Panc1 (cell line): ENCODE measurements around the gene PCDHGB2. TPM values are rescaled to one million over a fixed set of nuclear protein-coding genes. Genes with fewer than 3 reads are reported as not detected.

Experiments
- ATAC-seq: fragments of 200-7000 bp; cut with Tn5 transposase; 2 replicates; pipeline ENCODE4 v1.9.1; 2020; ENCODE audit warnings: mild to moderate bottlenecking, moderate library complexity
- BruUV-seq: library from RNA; stranded (reverse); fragments of 400-500 nt; replicated peaks from 2 replicates; lab custom pipeline; 2021; lab: Mats Ljungman, UMichigan
- CTCF ChIA-PET: fragments of 300-600 bp; sonication (Branson Sonifier 250); formaldehyde crosslinking; loops from one replicate; lab custom pipeline; 2022; ENCODE audit warnings: antibody characterized with exemption; lab: Charles Lee
- POLR2A ChIA-PET: fragments of 300-600 bp; sonication (Branson Sonifier 250); formaldehyde crosslinking; loops from one replicate; lab custom pipeline; 2022; ENCODE audit warnings: antibody characterized with exemption; lab: Charles Lee
- DNase-seq: peaks from one replicate; pipeline ENCODE4 v3.0.0-alpha.2; 2010; ENCODE audit warnings: low read depth, low spot score
- H3K27ac ChIP-seq: 2 replicates; pipeline ENCODE4 v1.5.1; 2011; ENCODE audit warnings: mild to moderate bottlenecking, low read length, inconsistent platforms
- H3K27me3 ChIP-seq: fragments of 200-500 bp; sonication (Bioruptor generic); 2 replicates; pipeline ENCODE4 v1.6.0; 2014; ENCODE audit warnings: low read length, inconsistent platforms; ENCODE audit not compliant: control insufficient read depth, insufficient read depth
- H3K36me3 ChIP-seq: fragments of 200-500 bp; sonication (Bioruptor generic); 2 replicates; pipeline ENCODE4 v1.5.1; 2014; ENCODE audit warnings: inconsistent platforms, mild to moderate bottlenecking, low read length, moderate library complexity; ENCODE audit not compliant: control insufficient read depth, insufficient read depth
- H3K4me1 ChIP-seq: 2 replicates; pipeline ENCODE4 v1.5.1; 2011; ENCODE audit warnings: inconsistent platforms, mild to moderate bottlenecking, low read length, moderate library complexity; ENCODE audit not compliant: control insufficient read depth, insufficient read depth
- H3K4me3 ChIP-seq, 2 experiments: 2 replicates each; pipeline ENCODE4 v1.5.1; 2011 to 2012; ENCODE audit warnings: low read depth in 2 of 2, low read length in 2 of 2, mild to moderate bottlenecking in 2 of 2, inconsistent platforms in 1 of 2, moderate library complexity in 1 of 2
- H3K9me3 ChIP-seq: fragments of 200-500 bp; sonication (Bioruptor generic); 2 replicates; pipeline ENCODE4 v1.5.1; 2014; ENCODE audit warnings: low read depth, mild to moderate bottlenecking, inconsistent platforms, low read length, moderate library complexity; ENCODE audit not compliant: control insufficient read depth, insufficient read depth
- POLR2AphosphoS5 ChIP-seq: IDR thresholded peaks from 2 replicates; pipeline ENCODE4 v1.6.1; 2012; ENCODE audit warnings: mild to moderate bottlenecking, low read depth, low read length, moderate library complexity
- SIN3A ChIP-seq: IDR thresholded peaks from 2 replicates; pipeline ENCODE4 v1.6.1; 2012; ENCODE audit warnings: low read depth, mild to moderate bottlenecking, low read length, moderate library complexity, borderline replicate concordance; ENCODE audit not compliant: insufficient read depth
- TCF7L2 ChIP-seq: IDR thresholded peaks from 2 replicates; pipeline ENCODE4 v1.6.1; 2011; ENCODE audit warnings: mild to moderate bottlenecking, low read depth, low read length, inconsistent platforms
- in situ Hi-C: cut with HindIII; loops from 2 replicates; pipeline ENCODE4 v1.10.0; 2016; ENCODE audit warnings: low sequenced_read_pairs, low pct_unique_long_range_greater_than_20kb
- intact Hi-C: fragments of 100-400 bp; cut with micrococcal nuclease; formaldehyde crosslinking; loops from one replicate; pipeline ENCODE4 v1.10.0; 2022; ENCODE audit not compliant: unreplicated experiment
- total RNA-seq: library from RNA; stranded (reverse); gene quantifications from one replicate; pipeline ENCODE4 v1.2.1, GENCODE V29; 2021; ENCODE audit not compliant: unreplicated experiment
- TF ChIP-seq, protein P1 (sequence below): fragments of 450-650 bp; IDR thresholded peaks from 2 replicates; pipeline ENCODE4 v1.5.1; 2017; ENCODE audit warnings: mild to moderate bottlenecking
- TF ChIP-seq, protein P2 (sequence below), 2 experiments: IDR thresholded peaks; 2 replicates each; pipeline ENCODE4 v1.6.1; 2011 to 2012; ENCODE audit warnings: low read depth in 2 of 2, control low read depth in 1 of 2, low read length in 1 of 2, mild to moderate bottlenecking in 1 of 2, moderate library complexity in 1 of 2; ENCODE audit not compliant: insufficient read depth in 1 of 2

The PCDHGB2 gene
- total RNA-seq, 1 experiment from 2014 or later = 5.3 TPM

DNA sequence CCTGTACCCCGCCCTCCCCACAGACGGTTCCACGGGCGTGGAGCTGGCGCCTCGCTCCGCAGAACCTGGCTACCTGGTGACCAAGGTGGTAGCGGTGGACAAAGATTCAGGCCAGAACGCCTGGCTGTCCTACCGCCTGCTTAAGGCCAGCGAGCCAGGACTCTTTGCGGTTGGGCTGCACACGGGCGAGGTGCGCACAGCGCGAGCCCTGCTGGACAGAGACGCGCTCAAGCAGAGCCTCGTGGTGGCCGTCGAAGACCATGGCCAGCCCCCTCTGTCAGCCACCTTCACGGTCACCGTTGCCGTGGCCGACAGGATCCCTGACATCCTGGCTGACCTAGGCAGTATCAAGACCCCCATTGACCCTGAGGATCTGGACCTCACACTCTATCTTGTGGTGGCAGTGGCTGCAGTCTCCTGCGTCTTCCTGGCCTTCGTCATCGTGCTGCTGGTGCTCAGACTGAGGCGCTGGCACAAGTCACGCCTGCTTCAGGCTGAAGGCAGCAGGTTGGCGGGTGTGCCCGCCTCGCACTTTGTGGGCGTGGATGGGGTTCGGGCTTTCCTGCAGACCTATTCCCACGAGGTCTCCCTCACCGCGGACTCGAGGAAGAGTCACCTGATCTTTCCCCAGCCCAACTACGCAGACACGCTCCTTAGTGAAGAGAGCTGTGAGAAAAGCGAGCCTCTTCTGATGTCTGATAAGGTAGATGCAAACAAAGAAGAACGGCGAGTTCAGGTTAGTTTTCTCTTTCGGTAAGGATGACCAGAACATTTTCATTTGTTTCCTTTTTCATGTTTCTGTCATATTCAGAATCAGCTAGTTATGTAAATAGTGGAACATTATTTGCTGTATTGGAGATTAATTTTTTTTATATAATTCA lies 6.5 kb downstream of the PCDHGB2 start:
- DNase-seq (no peak), ATAC-seq (no peak)
- no peaks in the 10 kb centered on the region for H3K27me3 ChIP-seq
- intact Hi-C loops = loop anchor here (10.0 kb wide), 1 partner anchor 49 kb away; the partner anchor contains the start of genes PCDHGA10 and PCDHGB7
- ChIA-PET POLR2A (no interaction called here), CTCF (no interaction called here)
- H3K9me3 ChIP-seq = peaks cover 13% of the 10 kb centered on the region; the same call in 1 of the 2 replicates
- no peak overlapping the region for H3K27ac ChIP-seq
- H3K36me3 ChIP-seq = no peaks in the 10 kb centered on the region
- TF ChIP-seq, protein P1, sequence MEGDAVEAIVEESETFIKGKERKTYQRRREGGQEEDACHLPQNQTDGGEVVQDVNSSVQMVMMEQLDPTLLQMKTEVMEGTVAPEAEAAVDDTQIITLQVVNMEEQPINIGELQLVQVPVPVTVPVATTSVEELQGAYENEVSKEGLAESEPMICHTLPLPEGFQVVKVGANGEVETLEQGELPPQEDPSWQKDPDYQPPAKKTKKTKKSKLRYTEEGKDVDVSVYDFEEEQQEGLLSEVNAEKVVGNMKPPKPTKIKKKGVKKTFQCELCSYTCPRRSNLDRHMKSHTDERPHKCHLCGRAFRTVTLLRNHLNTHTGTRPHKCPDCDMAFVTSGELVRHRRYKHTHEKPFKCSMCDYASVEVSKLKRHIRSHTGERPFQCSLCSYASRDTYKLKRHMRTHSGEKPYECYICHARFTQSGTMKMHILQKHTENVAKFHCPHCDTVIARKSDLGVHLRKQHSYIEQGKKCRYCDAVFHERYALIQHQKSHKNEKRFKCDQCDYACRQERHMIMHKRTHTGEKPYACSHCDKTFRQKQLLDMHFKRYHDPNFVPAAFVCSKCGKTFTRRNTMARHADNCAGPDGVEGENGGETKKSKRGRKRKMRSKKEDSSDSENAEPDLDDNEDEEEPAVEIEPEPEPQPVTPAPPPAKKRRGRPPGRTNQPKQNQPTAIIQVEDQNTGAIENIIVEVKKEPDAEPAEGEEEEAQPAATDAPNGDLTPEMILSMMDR = no peak
- TF ChIP-seq SIN3A (no peak), TCF7L2 (no peak), POLR2AphosphoS5 (no peak)
- TF ChIP-seq, protein P2, sequence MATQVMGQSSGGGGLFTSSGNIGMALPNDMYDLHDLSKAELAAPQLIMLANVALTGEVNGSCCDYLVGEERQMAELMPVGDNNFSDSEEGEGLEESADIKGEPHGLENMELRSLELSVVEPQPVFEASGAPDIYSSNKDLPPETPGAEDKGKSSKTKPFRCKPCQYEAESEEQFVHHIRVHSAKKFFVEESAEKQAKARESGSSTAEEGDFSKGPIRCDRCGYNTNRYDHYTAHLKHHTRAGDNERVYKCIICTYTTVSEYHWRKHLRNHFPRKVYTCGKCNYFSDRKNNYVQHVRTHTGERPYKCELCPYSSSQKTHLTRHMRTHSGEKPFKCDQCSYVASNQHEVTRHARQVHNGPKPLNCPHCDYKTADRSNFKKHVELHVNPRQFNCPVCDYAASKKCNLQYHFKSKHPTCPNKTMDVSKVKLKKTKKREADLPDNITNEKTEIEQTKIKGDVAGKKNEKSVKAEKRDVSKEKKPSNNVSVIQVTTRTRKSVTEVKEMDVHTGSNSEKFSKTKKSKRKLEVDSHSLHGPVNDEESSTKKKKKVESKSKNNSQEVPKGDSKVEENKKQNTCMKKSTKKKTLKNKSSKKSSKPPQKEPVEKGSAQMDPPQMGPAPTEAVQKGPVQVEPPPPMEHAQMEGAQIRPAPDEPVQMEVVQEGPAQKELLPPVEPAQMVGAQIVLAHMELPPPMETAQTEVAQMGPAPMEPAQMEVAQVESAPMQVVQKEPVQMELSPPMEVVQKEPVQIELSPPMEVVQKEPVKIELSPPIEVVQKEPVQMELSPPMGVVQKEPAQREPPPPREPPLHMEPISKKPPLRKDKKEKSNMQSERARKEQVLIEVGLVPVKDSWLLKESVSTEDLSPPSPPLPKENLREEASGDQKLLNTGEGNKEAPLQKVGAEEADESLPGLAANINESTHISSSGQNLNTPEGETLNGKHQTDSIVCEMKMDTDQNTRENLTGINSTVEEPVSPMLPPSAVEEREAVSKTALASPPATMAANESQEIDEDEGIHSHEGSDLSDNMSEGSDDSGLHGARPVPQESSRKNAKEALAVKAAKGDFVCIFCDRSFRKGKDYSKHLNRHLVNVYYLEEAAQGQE (IDR thresholded peaks at IDR 0.05; ENCODE audit: insufficient read depth in 1 of 2, low read depth in 2 of 2, low read length in 1 of 2) = no peak
- H3K4me3 ChIP-seq = no peak overlapping the region
- BruUV-seq = no TSS peak
- H3K4me1 ChIP-seq = no peaks in the 10 kb centered on the region
- in situ Hi-C loops = no loop called here

DNA sequence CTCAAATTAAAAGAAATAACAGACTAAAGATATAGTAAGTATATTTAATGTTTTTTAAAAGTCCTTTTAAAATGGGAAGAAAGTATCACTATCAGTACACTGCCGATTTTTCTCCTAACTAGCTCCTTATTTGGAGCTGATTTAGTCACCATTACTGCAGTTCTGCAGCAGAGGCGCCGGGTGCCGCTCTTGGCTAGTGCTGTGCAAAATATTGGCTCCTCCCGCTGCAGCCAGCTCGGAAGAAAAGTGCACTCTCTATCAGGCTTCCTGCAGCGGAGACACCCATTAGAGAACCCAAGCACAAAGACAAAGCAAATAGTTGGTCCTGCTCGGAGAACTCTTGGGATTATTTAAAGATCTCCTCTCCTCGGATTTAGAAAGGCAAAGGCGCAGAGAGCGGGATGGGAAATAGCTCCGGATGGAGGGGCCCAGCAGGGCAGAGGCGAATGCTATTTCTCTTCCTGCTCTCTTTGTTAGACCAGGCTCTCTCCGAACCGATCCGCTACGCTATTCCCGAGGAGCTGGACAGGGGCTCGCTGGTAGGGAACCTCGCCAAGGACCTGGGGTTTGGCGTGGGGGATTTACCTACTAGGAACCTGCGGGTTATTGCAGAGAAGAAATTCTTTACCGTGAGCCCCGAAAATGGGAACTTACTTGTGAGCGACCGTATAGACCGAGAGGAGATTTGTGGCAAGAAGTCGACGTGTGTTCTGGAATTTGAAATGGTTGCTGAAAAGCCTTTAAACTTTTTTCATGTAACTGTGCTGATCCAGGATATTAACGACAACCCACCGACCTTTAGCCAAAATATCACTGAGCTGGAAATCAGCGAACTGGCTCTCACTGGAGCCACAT lies 10.4 kb downstream of the PCDHGB2 start, which contains the start of gene PCDHGB3:
PCDHGB3 (plus strand) TSS at position 249 of the 855 bp plus-strand sequence; CDS start at position 402, 153 bp downstream.
- no peak for TF ChIP-seq POLR2AphosphoS5
- TF ChIP-seq, protein P1 = no peak
- TF ChIP-seq TCF7L2 = no peak
- TF ChIP-seq SIN3A = no peak
- TF ChIP-seq, protein P2 (IDR thresholded peaks at IDR 0.05; ENCODE audit: insufficient read depth in 1 of 2, low read depth in 2 of 2, low read length in 1 of 2) = no peak
- POLR2A ChIA-PET = no interaction called here
- no TSS peak for BruUV-seq
- intact Hi-C loops (loop anchor here (10.0 kb wide), 1 partner anchor 45 kb away; the partner anchor contains the start of genes PCDHGA10 and PCDHGB7), in situ Hi-C loops (no loop called here)
- H3K4me1 ChIP-seq = no peaks in the 10 kb centered on the region
- CTCF ChIA-PET = interaction anchor here (0.7 kb wide), 1 partner anchor 147 kb away, joined by 3 read pairs; the partner anchor contains the start of gene PCDHB14
- H3K27ac ChIP-seq = no peak within 1 kb of the TSS
- H3K27me3 ChIP-seq = no peaks in the 10 kb centered on the region
- H3K9me3 ChIP-seq = peaks cover 7% of the 10 kb centered on the region; the same call in 1 of the 2 replicates
- ATAC-seq (no peak), DNase-seq (no peak)
- no peak within 1 kb of the TSS for H3K4me3 ChIP-seq
- H3K36me3 ChIP-seq = no peaks in the 10 kb centered on the region
